ENCODE data around the gene ESAM.

ESAM gene

GRCh38 chr11:124732230-124732629 is 29.9 kb downstream of the ESAM start:
- peak; percentile 48 to 58 for DNase-seq (ENCODE audit: low read depth in 1 of 2, low spot score in 1 of 2)
- H3K4me3 ChIP-seq (replicated peaks; ENCODE audit: insufficient read depth, low read length), result no peak overlapping the region
- H3K27me3 ChIP-seq (ENCODE audit: insufficient read depth, poor library complexity, severe bottlenecking), result no peaks in the 10 kb centered on the region
- no peak overlapping the region for H3K27ac ChIP-seq (replicated peaks)
- TF ChIP-seq GABPA (IDR thresholded peaks at IDR 0.05; ENCODE audit: low read depth) (no peak), SPI1 (IDR thresholded peaks at IDR 0.05; ENCODE audit: borderline replicate concordance, low read depth) (no peak), POLR2AphosphoS5 (IDR thresholded peaks at IDR 0.05; ENCODE audit: low read depth) (no peak)
- TF ChIP-seq, protein P1, sequence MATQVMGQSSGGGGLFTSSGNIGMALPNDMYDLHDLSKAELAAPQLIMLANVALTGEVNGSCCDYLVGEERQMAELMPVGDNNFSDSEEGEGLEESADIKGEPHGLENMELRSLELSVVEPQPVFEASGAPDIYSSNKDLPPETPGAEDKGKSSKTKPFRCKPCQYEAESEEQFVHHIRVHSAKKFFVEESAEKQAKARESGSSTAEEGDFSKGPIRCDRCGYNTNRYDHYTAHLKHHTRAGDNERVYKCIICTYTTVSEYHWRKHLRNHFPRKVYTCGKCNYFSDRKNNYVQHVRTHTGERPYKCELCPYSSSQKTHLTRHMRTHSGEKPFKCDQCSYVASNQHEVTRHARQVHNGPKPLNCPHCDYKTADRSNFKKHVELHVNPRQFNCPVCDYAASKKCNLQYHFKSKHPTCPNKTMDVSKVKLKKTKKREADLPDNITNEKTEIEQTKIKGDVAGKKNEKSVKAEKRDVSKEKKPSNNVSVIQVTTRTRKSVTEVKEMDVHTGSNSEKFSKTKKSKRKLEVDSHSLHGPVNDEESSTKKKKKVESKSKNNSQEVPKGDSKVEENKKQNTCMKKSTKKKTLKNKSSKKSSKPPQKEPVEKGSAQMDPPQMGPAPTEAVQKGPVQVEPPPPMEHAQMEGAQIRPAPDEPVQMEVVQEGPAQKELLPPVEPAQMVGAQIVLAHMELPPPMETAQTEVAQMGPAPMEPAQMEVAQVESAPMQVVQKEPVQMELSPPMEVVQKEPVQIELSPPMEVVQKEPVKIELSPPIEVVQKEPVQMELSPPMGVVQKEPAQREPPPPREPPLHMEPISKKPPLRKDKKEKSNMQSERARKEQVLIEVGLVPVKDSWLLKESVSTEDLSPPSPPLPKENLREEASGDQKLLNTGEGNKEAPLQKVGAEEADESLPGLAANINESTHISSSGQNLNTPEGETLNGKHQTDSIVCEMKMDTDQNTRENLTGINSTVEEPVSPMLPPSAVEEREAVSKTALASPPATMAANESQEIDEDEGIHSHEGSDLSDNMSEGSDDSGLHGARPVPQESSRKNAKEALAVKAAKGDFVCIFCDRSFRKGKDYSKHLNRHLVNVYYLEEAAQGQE (IDR thresholded peaks at IDR 0.05; ENCODE audit: insufficient replicate concordance, low read depth), result no peak
- TF ChIP-seq, protein P2, sequence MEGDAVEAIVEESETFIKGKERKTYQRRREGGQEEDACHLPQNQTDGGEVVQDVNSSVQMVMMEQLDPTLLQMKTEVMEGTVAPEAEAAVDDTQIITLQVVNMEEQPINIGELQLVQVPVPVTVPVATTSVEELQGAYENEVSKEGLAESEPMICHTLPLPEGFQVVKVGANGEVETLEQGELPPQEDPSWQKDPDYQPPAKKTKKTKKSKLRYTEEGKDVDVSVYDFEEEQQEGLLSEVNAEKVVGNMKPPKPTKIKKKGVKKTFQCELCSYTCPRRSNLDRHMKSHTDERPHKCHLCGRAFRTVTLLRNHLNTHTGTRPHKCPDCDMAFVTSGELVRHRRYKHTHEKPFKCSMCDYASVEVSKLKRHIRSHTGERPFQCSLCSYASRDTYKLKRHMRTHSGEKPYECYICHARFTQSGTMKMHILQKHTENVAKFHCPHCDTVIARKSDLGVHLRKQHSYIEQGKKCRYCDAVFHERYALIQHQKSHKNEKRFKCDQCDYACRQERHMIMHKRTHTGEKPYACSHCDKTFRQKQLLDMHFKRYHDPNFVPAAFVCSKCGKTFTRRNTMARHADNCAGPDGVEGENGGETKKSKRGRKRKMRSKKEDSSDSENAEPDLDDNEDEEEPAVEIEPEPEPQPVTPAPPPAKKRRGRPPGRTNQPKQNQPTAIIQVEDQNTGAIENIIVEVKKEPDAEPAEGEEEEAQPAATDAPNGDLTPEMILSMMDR (IDR thresholded peaks at IDR 0.05; ENCODE audit: insufficient read depth, low read length), result no peak

GRCh38 chr11:124729571-124729970 is 32.5 kb downstream of the ESAM start:
- no peaks in the 10 kb centered on the region for H3K27me3 ChIP-seq (ENCODE audit: insufficient read depth, poor library complexity, severe bottlenecking)
- no peak overlapping the region for H3K4me3 ChIP-seq (replicated peaks; ENCODE audit: insufficient read depth, low read length)
- H3K27ac ChIP-seq (replicated peaks), result no peak overlapping the region
- no peak for DNase-seq (ENCODE audit: low read depth in 1 of 2, low spot score in 1 of 2)
- TF ChIP-seq SPI1 (IDR thresholded peaks at IDR 0.05; ENCODE audit: borderline replicate concordance, low read depth), result no peak
- TF ChIP-seq, protein P1 (IDR thresholded peaks at IDR 0.05; ENCODE audit: insufficient replicate concordance, low read depth), result no peak
- TF ChIP-seq, protein P2 (IDR thresholded peaks at IDR 0.05; ENCODE audit: insufficient read depth, low read length), result no peak
- no peak for TF ChIP-seq GABPA (IDR thresholded peaks at IDR 0.05; ENCODE audit: low read depth)
- no peak for TF ChIP-seq POLR2AphosphoS5 (IDR thresholded peaks at IDR 0.05; ENCODE audit: low read depth)

- DNase-seq (ENCODE audit: low read depth in 1 of 2, low spot score in 1 of 2), result no peak
- Histone ChIP-seq H3K27ac (replicated peaks) (no peak overlapping the region), H3K4me3 (replicated peaks; ENCODE audit: insufficient read depth, low read length) (no peak overlapping the region), H3K27me3 (ENCODE audit: insufficient read depth, poor library complexity, severe bottlenecking) (peaks cover 2% of the 10 kb centered on the region)
- TF ChIP-seq POLR2AphosphoS5 (IDR thresholded peaks at IDR 0.05; ENCODE audit: low read depth), result no peak
Measured at GRCh38 chr11:124728134-124728533, 34.0 kb downstream of the ESAM start.

DNA sequence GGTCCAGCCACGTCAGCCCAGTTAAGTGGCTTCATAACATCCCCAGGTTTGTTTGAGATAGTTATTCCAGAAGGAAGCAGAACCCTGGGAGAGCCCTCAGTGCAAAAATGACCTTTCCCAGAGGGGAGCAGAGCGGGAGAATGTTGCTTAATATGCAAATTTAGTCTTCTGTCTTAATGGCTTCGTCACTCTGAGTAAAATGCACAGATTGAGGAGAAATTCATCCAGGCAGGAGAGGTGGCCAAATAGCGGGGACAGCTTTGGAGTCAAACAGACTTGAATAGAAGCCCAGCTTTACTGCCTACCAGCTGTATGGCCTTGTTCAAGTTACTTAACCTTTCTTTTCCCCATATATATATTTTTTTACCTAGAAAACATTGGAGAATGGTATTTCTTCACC is 34.6 kb downstream of the ESAM start:
- H3K27ac ChIP-seq (replicated peaks), result no peak overlapping the region
- TF ChIP-seq GABPA (IDR thresholded peaks at IDR 0.05; ENCODE audit: low read depth), result no peak
- TF ChIP-seq POLR2AphosphoS5 (IDR thresholded peaks at IDR 0.05; ENCODE audit: low read depth), result no peak
- TF ChIP-seq, protein P2 (IDR thresholded peaks at IDR 0.05; ENCODE audit: insufficient read depth, low read length), result no peak
- TF ChIP-seq SPI1 (IDR thresholded peaks at IDR 0.05; ENCODE audit: borderline replicate concordance, low read depth), result no peak
- TF ChIP-seq, protein P1 (IDR thresholded peaks at IDR 0.05; ENCODE audit: insufficient replicate concordance, low read depth), result no peak
- no peak overlapping the region for H3K4me3 ChIP-seq (replicated peaks; ENCODE audit: insufficient read depth, low read length)
- H3K27me3 ChIP-seq (ENCODE audit: insufficient read depth, poor library complexity, severe bottlenecking), result peaks cover 2% of the 10 kb centered on the region
- DNase-seq (ENCODE audit: low read depth in 1 of 2, low spot score in 1 of 2), result no peak
